Activated T-cell treated with anti-CD3 and anti-CD28 coated beads, Interleukin-2, amount 50 U/mL, for 1 hour (primary cell): ENCODE data around the gene WWOX.
"Not testable (repeated sequence)": the region's sequence is repeated elsewhere in the genome, so short reads cannot be mapped to it uniquely, and the experiment has no call there.

Experiments
- DNase-seq: peaks from one replicate; pipeline ENCODE4 v3.0.0-alpha.2; 2020

The WWOX gene

GRCh38 chr16:78594191-78594590 is 494.7 kb downstream of the WWOX start:
- DNase-seq = no peak

DNA sequence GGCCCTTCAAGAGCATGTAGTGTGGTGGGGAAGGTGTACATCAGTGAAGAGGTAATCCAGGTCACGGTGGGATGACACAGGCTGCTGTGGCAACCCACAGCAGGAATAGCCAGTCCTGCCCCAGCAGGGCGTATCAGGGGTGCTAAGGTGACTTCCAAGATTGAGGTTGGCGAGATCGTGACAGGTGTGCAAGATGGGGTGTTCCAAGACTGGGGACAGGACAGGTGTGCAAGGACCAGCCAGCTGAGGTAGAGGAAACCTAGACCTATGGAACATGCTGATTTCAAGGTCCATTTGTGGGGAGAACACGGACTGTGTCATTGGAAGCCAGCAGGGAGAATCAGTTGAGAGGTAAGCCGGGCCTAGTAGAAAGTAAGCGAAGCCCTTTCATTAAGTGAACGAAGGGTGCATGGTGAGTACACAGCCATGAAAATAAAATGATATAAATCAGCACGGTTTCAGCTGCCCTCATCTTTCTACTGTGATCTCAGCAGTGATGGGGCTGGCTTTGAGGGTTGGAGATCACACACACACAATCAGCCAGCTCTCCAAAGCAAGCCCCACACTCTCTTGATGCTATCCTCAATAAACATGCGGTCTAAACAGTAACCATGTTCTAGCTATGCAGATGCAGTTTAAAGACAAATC is 497.0 kb downstream of the WWOX start:
- no peak for DNase-seq

GRCh38 chr16:78596996-78597422 is 497.6 kb downstream of the WWOX start:
- DNase-seq = no peak

GRCh38 chr16:78597809-78598570 is 498.5 kb downstream of the WWOX start:
- DNase-seq = no peak

GRCh38 chr16:78599271-78599670 is 499.8 kb downstream of the WWOX start:
- DNase-seq = no peak

- DNase-seq = not testable (repeated sequence)
Observed at GRCh38 chr16:78604423-78605062, 505.1 kb downstream of the WWOX start.

- DNase-seq = no peak
Observed at GRCh38 chr16:78605548-78606101, 506.2 kb downstream of the WWOX start.

DNA sequence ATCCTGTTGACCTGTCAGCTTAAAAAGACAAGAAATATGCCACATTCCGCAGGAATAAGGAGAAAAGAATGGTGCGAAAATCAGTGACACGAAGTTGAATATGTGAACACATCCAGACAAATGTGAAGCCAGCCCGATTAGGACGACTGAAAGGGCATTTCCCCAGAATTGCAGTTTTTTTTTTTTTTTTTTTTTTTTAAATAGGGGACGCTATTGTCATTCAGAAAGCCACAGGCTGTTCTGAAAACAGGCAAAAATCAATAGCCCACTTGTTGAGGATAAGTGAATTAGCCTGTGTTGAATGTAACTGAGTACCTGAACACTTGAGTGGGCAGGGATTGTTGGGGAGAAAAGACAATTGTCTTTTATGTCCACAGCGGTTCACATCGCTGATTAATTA is 507.1 kb downstream of the WWOX start:
- no peak for DNase-seq

GRCh38 chr16:78607022-78607421 is 507.6 kb downstream of the WWOX start:
- DNase-seq = no peak

GRCh38 chr16:78607465-78607864 is 508.0 kb downstream of the WWOX start:
- DNase-seq = no peak

DNA sequence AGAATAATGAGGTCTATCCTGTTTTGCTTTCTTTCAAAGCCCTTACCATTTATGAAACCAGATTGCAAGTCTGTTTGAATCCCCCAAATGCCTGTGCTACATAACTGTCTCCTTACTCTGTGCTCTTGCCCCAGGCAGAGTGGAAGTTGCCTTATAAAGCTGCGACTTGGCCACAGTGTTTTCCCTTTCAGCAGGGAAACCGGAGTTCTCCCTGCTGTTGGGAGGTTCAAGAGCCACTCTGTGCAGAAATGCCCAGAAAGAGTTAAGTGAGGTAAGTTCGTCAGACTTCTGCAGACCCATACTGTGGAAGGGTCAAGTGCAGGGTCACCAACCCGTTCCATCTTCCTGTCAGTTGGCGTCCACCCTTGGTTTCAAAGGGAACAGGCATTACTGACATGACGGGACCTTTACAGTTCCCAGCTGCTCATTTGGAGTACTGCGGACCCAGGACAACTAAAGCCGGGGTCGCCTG is 508.9 kb downstream of the WWOX start:
- no peak for DNase-seq

DNA sequence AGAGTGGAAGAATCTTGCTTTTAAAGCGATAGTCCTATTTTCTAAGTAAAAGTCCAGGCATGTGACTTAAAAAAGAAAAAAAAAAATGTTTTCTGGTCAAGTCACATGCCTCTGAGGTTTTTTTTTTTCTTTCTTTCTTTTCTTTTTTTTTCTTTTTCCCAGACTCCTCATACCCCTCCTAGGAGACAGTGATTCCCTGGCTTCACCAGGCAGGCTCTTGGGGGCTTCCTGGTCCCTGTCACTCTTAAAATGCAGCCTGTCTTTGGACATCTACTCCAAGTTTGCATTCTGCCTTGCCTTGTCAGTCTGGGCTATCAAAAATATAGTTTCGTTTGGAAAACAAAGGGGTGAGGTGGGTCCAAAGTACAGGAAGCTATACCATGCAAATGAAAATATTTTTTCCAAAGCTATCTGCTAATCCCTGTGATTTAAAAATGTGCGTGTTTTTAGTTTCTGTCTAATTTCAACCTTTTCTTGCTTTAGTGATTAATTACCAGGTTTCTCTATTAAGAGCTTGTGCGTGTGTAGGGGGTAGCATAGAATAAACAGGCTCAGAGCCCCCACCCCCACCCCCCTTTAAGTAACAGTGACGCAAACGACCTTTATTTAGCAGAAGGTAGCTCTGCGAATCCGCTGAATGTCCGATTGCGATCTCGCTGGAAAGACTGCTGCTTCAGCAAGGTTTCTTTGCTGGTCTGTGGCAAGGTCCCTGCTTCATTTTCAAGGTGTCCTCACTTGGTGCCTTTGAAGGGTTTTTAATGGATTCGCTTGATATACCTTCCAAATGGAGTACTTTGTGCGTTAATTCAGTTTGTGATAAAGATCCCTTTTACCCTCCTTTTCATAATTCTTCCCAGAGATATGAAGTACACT is 510.2 kb downstream of the WWOX start:
- DNase-seq = no peak

DNA sequence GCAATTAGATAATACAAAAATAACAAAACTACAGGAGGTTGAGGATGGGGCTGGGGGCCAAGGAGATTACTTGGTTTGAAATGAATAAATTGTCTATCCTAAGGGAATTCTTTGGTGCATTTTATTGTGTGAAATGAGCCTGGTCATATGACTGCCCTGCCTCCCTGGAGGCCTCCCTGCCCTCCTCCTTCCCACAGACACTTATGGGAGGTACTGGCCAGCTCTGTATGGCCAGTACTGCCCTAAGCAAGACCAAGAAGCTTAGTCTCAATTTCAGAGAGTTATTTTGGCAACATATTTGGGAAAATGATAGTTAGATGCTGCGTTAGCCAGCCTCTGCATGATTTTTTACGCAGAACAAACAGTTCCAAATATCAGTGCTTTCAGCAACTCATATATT is 511.9 kb downstream of the WWOX start:
- no peak for DNase-seq

DNA sequence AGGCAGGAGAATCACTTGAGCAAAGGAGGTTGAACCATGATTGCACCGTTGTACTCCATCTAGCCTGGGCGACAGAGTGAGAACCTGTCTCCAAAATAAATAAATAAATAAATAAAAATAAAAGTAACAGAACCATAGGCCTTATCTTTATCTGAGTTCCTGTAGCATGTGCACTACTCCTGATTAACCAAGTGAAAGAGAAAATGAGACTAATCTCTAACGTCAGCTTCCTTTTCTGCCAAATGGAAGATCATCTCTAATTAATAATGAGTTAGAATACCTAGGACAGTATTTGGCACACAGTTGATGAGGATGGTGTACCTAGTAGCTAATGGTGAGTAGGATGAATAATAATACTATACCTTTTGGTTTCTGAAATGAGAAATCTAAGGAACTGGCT is 520.4 kb downstream of the WWOX start:
- DNase-seq = no peak

DNA sequence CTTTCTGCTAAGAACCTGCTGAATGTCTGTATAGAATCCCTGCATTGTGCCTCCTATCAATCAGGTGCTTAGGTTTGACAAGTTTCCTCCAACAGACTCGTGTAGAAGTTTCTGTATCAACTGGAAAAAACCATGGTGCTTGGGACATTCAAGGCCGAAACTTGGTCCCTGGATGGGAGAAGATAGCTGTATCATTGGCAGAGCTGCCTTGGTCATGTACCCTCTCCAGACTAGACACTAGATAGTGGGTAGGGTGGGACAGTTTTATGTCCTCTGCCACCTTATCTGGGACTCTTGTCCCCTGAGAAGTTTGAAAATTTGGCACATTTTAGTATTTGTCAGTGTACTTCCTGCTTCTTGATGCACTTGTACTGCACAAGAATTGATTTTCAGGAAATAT is 520.8 kb downstream of the WWOX start:
- DNase-seq = no peak

DNA sequence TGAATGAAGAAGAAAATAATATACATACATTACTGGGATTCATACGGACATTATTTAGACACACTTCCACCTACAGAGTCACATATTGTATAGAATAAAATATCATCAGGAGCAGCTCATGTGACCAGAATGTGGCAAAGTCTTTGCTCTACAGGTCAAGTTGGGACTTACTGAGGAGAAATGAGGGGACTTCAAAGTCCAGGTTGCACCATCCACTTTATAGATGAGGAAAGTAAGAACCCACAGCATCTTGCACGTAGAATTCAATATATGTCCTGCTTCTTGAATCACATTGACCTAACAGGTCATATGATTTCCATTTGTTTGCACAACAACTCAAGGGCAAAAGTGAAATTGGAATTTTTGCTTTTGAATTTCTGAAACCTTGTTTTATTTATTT is 524.3 kb downstream of the WWOX start:
- no peak for DNase-seq

- DNase-seq = no peak
Observed at GRCh38 chr16:78624366-78624765, 524.9 kb downstream of the WWOX start.

DNA sequence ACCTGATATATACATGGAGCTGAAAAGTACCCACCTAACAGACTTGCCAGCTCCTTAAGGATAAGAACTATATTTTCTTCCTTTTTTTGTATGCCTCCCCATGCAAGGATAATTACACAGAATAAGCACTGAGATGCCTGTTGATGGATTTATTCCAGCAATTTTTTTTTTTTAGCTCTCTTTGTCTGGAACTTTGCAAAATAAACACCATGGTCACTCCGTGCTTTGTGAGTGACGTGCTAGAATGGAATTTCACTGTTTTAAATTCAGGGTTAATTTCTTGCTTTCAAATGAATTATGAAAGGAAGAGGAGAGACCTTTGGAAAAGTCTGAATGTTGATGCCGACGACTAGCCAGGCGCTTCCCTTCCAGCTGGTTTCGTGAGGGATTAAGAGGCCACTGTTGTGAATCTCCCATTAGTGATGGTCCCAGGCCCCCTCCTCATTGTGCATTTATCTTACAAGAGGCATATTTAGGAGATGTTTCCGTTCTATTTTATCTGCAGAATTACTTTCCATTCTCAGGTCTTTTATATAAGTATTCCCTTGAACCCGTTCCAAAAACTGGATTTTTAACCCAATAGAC is 529.1 kb downstream of the WWOX start:
- no peak for DNase-seq

DNA sequence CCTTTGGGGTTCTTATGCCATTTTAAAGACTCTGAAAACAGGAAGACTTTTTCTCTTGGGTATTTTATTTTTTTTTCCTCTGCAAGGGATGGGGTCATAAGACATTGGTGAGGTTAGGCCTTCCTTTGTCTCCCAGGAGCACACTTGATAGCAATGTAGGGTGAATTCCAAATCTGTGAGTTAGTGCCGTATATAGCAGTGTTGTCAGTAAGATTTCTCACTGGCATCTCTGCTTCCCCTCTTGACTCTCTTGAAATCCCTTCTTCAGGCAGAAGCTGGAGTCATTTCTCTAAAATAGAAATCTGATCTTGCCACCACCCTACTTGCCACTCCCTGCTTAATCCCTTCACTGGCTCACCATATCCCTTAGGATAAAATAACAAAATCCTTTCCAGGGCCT is 529.7 kb downstream of the WWOX start:
- DNase-seq = no peak

- DNase-seq = no peak
Observed at GRCh38 chr16:78630102-78630501, 530.6 kb downstream of the WWOX start.

DNA sequence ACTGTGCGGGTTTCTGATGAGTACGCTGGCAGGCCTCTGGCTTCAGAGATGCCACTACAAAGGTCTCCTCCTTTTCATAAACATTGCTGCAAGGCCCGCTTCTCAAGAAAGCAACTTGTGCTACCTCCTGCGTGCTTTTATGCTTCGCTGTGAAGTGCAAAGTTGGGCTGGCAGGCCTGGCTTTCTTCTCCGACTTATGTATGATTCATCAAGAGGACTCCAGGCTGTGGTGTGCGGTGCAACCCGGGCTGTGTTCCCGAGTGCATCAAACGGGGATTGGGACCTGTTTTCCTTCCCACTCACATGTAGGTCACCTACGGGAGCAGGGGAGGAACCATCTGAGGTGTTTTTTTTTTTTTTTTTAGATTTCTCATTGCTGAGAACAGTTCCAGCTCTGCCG is 534.1 kb downstream of the WWOX start:
- no peak for DNase-seq

- DNase-seq = no peak
Observed at GRCh38 chr16:78635807-78636206, 536.4 kb downstream of the WWOX start.
